H1 (cell line): ENCODE results near the gene FSTL4. TPM values are rescaled to one million over a fixed set of nuclear protein-coding genes. Genes with fewer than 3 reads are reported as not detected.
A peak's percentile ranks its signal among the peaks of the same experiment; 100 is the strongest.

Experiments
- CTCF ChIA-PET: fragments of 300-600 bp; sonication (Branson Sonifier 250); formaldehyde crosslinking; loops from one replicate; lab custom pipeline; 2021; ENCODE audit not compliant: partially characterized antibody; lab: Charles Lee
- POLR2A ChIA-PET: fragments of 300-600 bp; sonication (Branson Sonifier 250); formaldehyde crosslinking; loops from one replicate; lab custom pipeline; 2021; ENCODE audit warnings: inconsistent platforms; ENCODE audit not compliant: partially characterized antibody; lab: Charles Lee
- DNase-seq, 2 experiments: peaks; one replicate each; pipeline versions ENCODE4 v3.0.0 to v3.0.0-alpha.2; 2010 to 2022; ENCODE audit warnings: low spot score in 2 of 2, low read depth in 1 of 2, mixed read lengths in 1 of 2
- FAIRE-seq: peaks from 2 replicates; lab custom pipeline; 2011; peaks lifted over from hg19 to GRCh38; lab: Jason Lieb, UNC
- H2AFZ ChIP-seq: 2 replicates; pipeline ENCODE4 v1.8.1; 2012; ENCODE audit warnings: low read length, inconsistent platforms
- H2AK5ac ChIP-seq: 2 replicates; pipeline ENCODE4 v1.6.1; 2013; ENCODE audit warnings: low read depth, low read length
- H2BK120ac ChIP-seq: replicated peaks from 2 replicates; pipeline ENCODE3; 2013; ENCODE audit warnings: low read depth, low read length, inconsistent platforms
- H2BK12ac ChIP-seq: 2 replicates; pipeline ENCODE4 v1.6.1; 2013; ENCODE audit warnings: low read depth, low read length
- H2BK15ac ChIP-seq: 2 replicates; pipeline ENCODE4 v1.6.1; 2013; ENCODE audit warnings: low read length
- H2BK20ac ChIP-seq: 2 replicates; pipeline ENCODE4 v1.6.1; 2013; ENCODE audit warnings: low read length
- H2BK5ac ChIP-seq: 2 replicates; pipeline ENCODE4 v1.6.1; 2013; ENCODE audit warnings: low read depth, low read length
- H3K14ac ChIP-seq: 2 replicates; pipeline ENCODE4 v1.6.1; 2013; ENCODE audit warnings: inconsistent platforms; ENCODE audit not compliant: insufficient read length
- H3K18ac ChIP-seq: 2 replicates; pipeline ENCODE4 v1.6.1; 2013; ENCODE audit warnings: low read length; ENCODE audit errors: extremely low read depth
- H3K23ac ChIP-seq: 2 replicates; pipeline ENCODE4 v1.6.1; 2013; ENCODE audit warnings: inconsistent platforms; ENCODE audit not compliant: insufficient read length
- H3K23me2 ChIP-seq: 2 replicates; pipeline ENCODE4 v1.6.1; 2013; ENCODE audit warnings: low read depth, low read length
- H3K27ac ChIP-seq: 2 replicates; pipeline ENCODE4 v1.6.1; 2011; ENCODE audit warnings: low read depth, low read length, inconsistent platforms
- H3K27me3 ChIP-seq, 4 experiments: replicated peaks in 1 of 4; 1 replicate in 1 of 4; 2 replicates in 3 of 4; pipeline versions ENCODE4 v1.6.1 to v1.8.1; 2011 to 2013; ENCODE audit warnings: low read length in 3 of 4, mild to moderate bottlenecking in 3 of 4, inconsistent platforms in 2 of 4, mixed read lengths in 2 of 4, moderate library complexity in 1 of 4; ENCODE audit not compliant: control insufficient read depth in 3 of 4, insufficient read depth in 3 of 4; ENCODE audit errors: extremely low read depth in 1 of 4
- H3K36me3 ChIP-seq, 4 experiments: 2 replicates each; pipeline versions ENCODE4 v1.6.1 to v1.8.1; 2011 to 2013; ENCODE audit warnings: mild to moderate bottlenecking in 4 of 4, low read length in 3 of 4, moderate library complexity in 2 of 4, control low read depth in 1 of 4, inconsistent platforms in 1 of 4; ENCODE audit not compliant: insufficient read depth in 4 of 4, control insufficient read depth in 2 of 4
- H3K4ac ChIP-seq: replicated peaks from 2 replicates; pipeline ENCODE3; 2013; ENCODE audit warnings: low read length, low read depth, mixed read lengths, inconsistent platforms; ENCODE audit not compliant: insufficient read length
- H3K4me1 ChIP-seq, 4 experiments: replicated peaks in 1 of 4; 1 replicate in 1 of 4; 2 replicates in 3 of 4; pipeline versions ENCODE4 v1.6.1 to v1.8.1; 2011 to 2013; ENCODE audit warnings: low read length in 3 of 4, inconsistent platforms in 2 of 4, mixed read lengths in 1 of 4; ENCODE audit not compliant: insufficient read depth in 4 of 4, control insufficient read depth in 3 of 4
- H3K4me2 ChIP-seq, 2 experiments: 2 replicates each; pipeline versions ENCODE4 v1.6.1 to v1.8.1; 2011 to 2013; ENCODE audit warnings: low read depth in 2 of 2, low read length in 2 of 2, control low read depth in 1 of 2, inconsistent platforms in 1 of 2, mild to moderate bottlenecking in 1 of 2; ENCODE audit not compliant: insufficient read depth in 1 of 2
- H3K4me3 ChIP-seq, 4 experiments: fragments of 200-600, 300-600 bp in 1 of 4; sonication (generic), shearing (Covaris generic), sonication (Bioruptor Twin) in 1 of 4; 2 replicates each; pipeline versions ENCODE4 v1.5.1 to v1.8.1; 2011 to 2016; ENCODE audit warnings: low read length in 4 of 4, low read depth in 3 of 4, control low read depth in 2 of 4, inconsistent platforms in 2 of 4, mild to moderate bottlenecking in 2 of 4, mixed read lengths in 1 of 4, moderate library complexity in 1 of 4; ENCODE audit not compliant: insufficient read depth in 2 of 4; ENCODE audit errors: extremely low read depth in 1 of 4
- H3K56ac ChIP-seq: replicated peaks from 2 replicates; pipeline ENCODE3; 2013; ENCODE audit warnings: low read depth, mild to moderate bottlenecking, mixed read lengths, low read length, inconsistent platforms; ENCODE audit not compliant: insufficient read length
- H3K79me1 ChIP-seq: 2 replicates; pipeline ENCODE4 v1.6.1; 2013; ENCODE audit warnings: low read depth, low read length, control low read depth
- H3K79me2 ChIP-seq, 2 experiments: 2 replicates each; pipeline versions ENCODE4 v1.6.1 to v1.8.1; 2012 to 2013; ENCODE audit warnings: low read length in 2 of 2, mild to moderate bottlenecking in 2 of 2, inconsistent platforms in 1 of 2; ENCODE audit not compliant: insufficient read depth in 2 of 2, control insufficient read depth in 1 of 2
- H3K9ac ChIP-seq, 4 experiments: replicated peaks in 1 of 4; 1 replicate in 1 of 4; 2 replicates in 3 of 4; pipeline versions ENCODE4 v1.6.1 to v1.8.1; 2011 to 2013; ENCODE audit warnings: low read depth in 3 of 4, low read length in 3 of 4, control low read depth in 2 of 4, mild to moderate bottlenecking in 2 of 4, moderate library complexity in 2 of 4, inconsistent platforms in 1 of 4; ENCODE audit errors: extremely low read depth in 1 of 4
- H3K9me3 ChIP-seq, 2 experiments: 2 replicates each; pipeline versions ENCODE4 v1.6.1 to v1.8.1; 2012 to 2013; ENCODE audit warnings: mild to moderate bottlenecking in 2 of 2, moderate library complexity in 2 of 2, control low read depth in 1 of 2, inconsistent platforms in 1 of 2, low read depth in 1 of 2, low read length in 1 of 2, mixed read lengths in 1 of 2; ENCODE audit not compliant: insufficient read depth in 2 of 2
- H4K20me1 ChIP-seq, 2 experiments: replicated peaks in 1 of 2; 2 replicates each; pipeline versions ENCODE3 to v1.8.1; 2011 to 2013; ENCODE audit warnings: inconsistent platforms in 2 of 2, low read length in 2 of 2, mild to moderate bottlenecking in 1 of 2; ENCODE audit not compliant: insufficient read depth in 2 of 2, control insufficient read depth in 1 of 2
- H4K5ac ChIP-seq: 2 replicates; pipeline ENCODE4 v1.6.1; 2013; ENCODE audit warnings: low read length, low read depth, mixed read lengths, inconsistent platforms; ENCODE audit not compliant: insufficient read length
- H4K8ac ChIP-seq: 2 replicates; pipeline ENCODE4 v1.8.0; 2013; ENCODE audit warnings: mild to moderate bottlenecking, moderate library complexity, low read length, inconsistent platforms; ENCODE audit not compliant: insufficient read depth; ENCODE audit errors: extremely low read depth
- H4K91ac ChIP-seq: replicated peaks from 2 replicates; pipeline ENCODE3; 2013; ENCODE audit warnings: low read length, mixed read lengths, inconsistent platforms; ENCODE audit not compliant: insufficient read length
- BACH1 ChIP-seq: IDR thresholded peaks from 2 replicates; pipeline ENCODE4 v1.6.1; 2012; ENCODE audit warnings: low read length, improper control_type of control experiment
- CBX5 ChIP-seq: fragments of 300-800, 300-1000 bp; sonication (generic); IDR thresholded peaks from 2 replicates; pipeline ENCODE4 v1.7.1; 2016; ENCODE audit warnings: antibody characterized with exemption, low read length, low read depth
- CHD1 ChIP-seq: IDR thresholded peaks from 2 replicates; pipeline ENCODE4 v1.6.1; 2012; ENCODE audit warnings: low read depth, low read length, improper control_type of control experiment
- E2F6 ChIP-seq: IDR thresholded peaks from 2 replicates; pipeline ENCODE4 v1.6.1; 2012; ENCODE audit warnings: inconsistent platforms
- HDAC2 ChIP-seq, 2 experiments: fragments of 300-600 bp in 1 of 2; sonication (generic) in 1 of 2; IDR thresholded peaks; 2 replicates each; pipeline ENCODE4 v1.6.1; 2011 to 2012; ENCODE audit warnings: low read depth in 2 of 2, low read length in 2 of 2, mild to moderate bottlenecking in 2 of 2, moderate library complexity in 2 of 2, borderline replicate concordance in 1 of 2, inconsistent platforms in 1 of 2
- POLR2A ChIP-seq, 2 experiments: IDR thresholded peaks; 1 replicate in 1 of 2; 2 replicates in 1 of 2; pipeline ENCODE4 v1.6.1; 2011; ENCODE audit warnings: low read depth in 2 of 2, low read length in 2 of 2, mild to moderate bottlenecking in 2 of 2; ENCODE audit errors: control extremely low read depth in 1 of 2
- POU5F1 ChIP-seq: IDR thresholded peaks from 2 replicates; pipeline ENCODE4 v1.6.1; 2011; ENCODE audit warnings: low read depth, mild to moderate bottlenecking, low read length, moderate library complexity
- SP4 ChIP-seq: IDR thresholded peaks from 2 replicates; pipeline ENCODE4 v1.6.1; 2012; ENCODE audit warnings: low read length, inconsistent platforms
- TCF12 ChIP-seq: IDR thresholded peaks from 2 replicates; pipeline ENCODE4 v1.6.1; 2011; ENCODE audit warnings: low read depth, mild to moderate bottlenecking, low read length
- ZNF274 ChIP-seq: IDR thresholded peaks from 2 replicates; pipeline ENCODE4 v1.7.0; 2012; ENCODE audit warnings: low read length, borderline replicate concordance; ENCODE audit errors: extremely low read depth
- WGBS, 2 experiments: shearing (Covaris generic) in 1 of 2; methylation state at CpG; one replicate each; pipeline versions ENCODE4 v1.1.6 to v1.1.7; 2013 to 2015; ENCODE audit warnings: low lambda C conversion rate in 2 of 2, mixed read lengths in 2 of 2, inconsistent platforms in 1 of 2, low coverage in 1 of 2, missing lambda C conversion rate in 1 of 2; ENCODE audit not compliant: insufficient replicate concordance in 2 of 2, insufficient coverage in 1 of 2, insufficient read length in 1 of 2; ENCODE audit errors: extremely low coverage in 1 of 2, missing lambda C conversion rate in 1 of 2; 5-methylcytosine and 5-hydroxymethylcytosine counted together
- polyA plus RNA-seq, 7 experiments: library from polyadenylated mRNA; depleted of rRNA in 3 of 7; stranded (reverse) in 5 of 7; unstranded in 2 of 7; fragments of >200 nt in 5 of 7; fragments of 200-250 nt in 2 of 7; gene quantifications; 1 replicate in 5 of 7; 2 replicates in 1 of 7; 4 replicates in 1 of 7; pipeline versions ENCODE4 v1.2.1 to v1.2.3, GENCODE V29; 2011 to 2013; ENCODE audit warnings: missing spikeins in 2 of 7, mixed read lengths in 2 of 7
- total RNA-seq: library from RNA; stranded (reverse); fragmentation: NEBNext Ultra II Directional; extraction: Animal tissue kit (Norgen Biotek cat#: 25700); gene quantifications from 2 replicates; pipeline ENCODE4 v1.2.1, GENCODE V29; 2021

Gene FSTL4
- total and polyA plus RNA-seq, 2 of the 8 experiments (the other 6 are each of a cell fraction or from before 2014, with no cell fraction given), result 3.1 to 4.1 TPM

GRCh38 chr5:133338504-133339355 lies 273.6 kb downstream of the FSTL4 start:
- DNase-seq (no peak), FAIRE-seq (no peak)
- Histone ChIP-seq H2AK5ac (peak overlapping the region; percentile 7; the same call in 1 of the 2 replicates), H3K27ac (no peak overlapping the region), H3K9me3 (no peaks in the 10 kb centered on the region), H3K9ac (no peak overlapping the region), H4K91ac (no peak overlapping the region), H3K23ac (no peak overlapping the region), H4K20me1 (no peaks in the 10 kb centered on the region), H2BK15ac (no peak overlapping the region), H2BK120ac (no peak overlapping the region), H2BK5ac (0 out of 2 replicates have a peak overlapping the region, but pooled peaks have one; percentile 18), H3K4ac (no peak overlapping the region), H4K8ac (no peak overlapping the region; the same call in 1 of the 2 replicates), H4K5ac (no peak overlapping the region), H3K56ac (no peak overlapping the region), H3K14ac (no peak overlapping the region), H2AFZ (no peak overlapping the region), H3K36me3 (no peaks in the 10 kb centered on the region), H3K18ac (no peak overlapping the region), H3K27me3 (no peaks in the 10 kb centered on the region), H3K4me1 (peaks cover 3 to 28% (median 3%) of the 10 kb centered on the region in 4 experiments; a peak in 4 of 7 replicates), H3K79me1 (no peaks in the 10 kb centered on the region), H3K4me3 (no peak overlapping the region), H3K79me2 (no peaks in the 10 kb centered on the region), H2BK20ac (peak overlapping the region; percentile 87; the same call in 1 of the 2 replicates), H3K4me2 (no peak overlapping the region), H3K23me2 (no peaks in the 10 kb centered on the region), H2BK12ac (no peak overlapping the region)
- TF ChIP-seq POU5F1, result no peak
- no peak for TF ChIP-seq ZNF274
- no peak for TF ChIP-seq SP4
- no peak for TF ChIP-seq E2F6
- TF ChIP-seq TCF12, result no peak
- TF ChIP-seq BACH1, result no peak
- TF ChIP-seq POLR2A (IDR thresholded peaks at IDR 0.05; ENCODE audit: control extremely low read depth in 1 of 2, low read depth in 2 of 2, low read length in 2 of 2), result no peak
- TF ChIP-seq HDAC2 (IDR thresholded peaks at IDR 0.05; ENCODE audit: borderline replicate concordance in 1 of 2, low read depth in 2 of 2, low read length in 2 of 2), result no peak
- TF ChIP-seq CHD1, result no peak
- TF ChIP-seq CBX5, result no peak
- ChIA-PET POLR2A (no interaction called here), CTCF (interaction anchor here (0.6 to 7.5 kb wide), 8 partner anchors 10 to 86 kb away, joined by 3 to 50 read pairs (median 4); no protein-coding TSS in a partner anchor)
- 92% methylated on average over 14 of the region's 15 CpGs; no CpG with 5 or more reads in 1 of the 2 experiments for WGBS, 2 experiments
